HepG2 (cell line): Measurements from ENCODE around the gene SSTR5. TPM values are rescaled to one million over a fixed set of nuclear protein-coding genes. Genes with fewer than 3 reads are reported as not detected.
A peak's percentile ranks its signal among the peaks of the same experiment; 100 is the strongest.

ENCODE experiments used
- CCDC6 ChIP-seq: sonication (generic); formaldehyde crosslinking; IDR thresholded peaks from 2 replicates; pipeline ENCODE4 v1.8.1; 2022; ENCODE audit warnings: mild to moderate bottlenecking, missing genetic modification reagents, moderate library complexity
- CHD2 ChIP-seq: IDR thresholded peaks from 2 replicates; pipeline ENCODE4 v1.6.1; 2011; ENCODE audit warnings: low read depth, low read length, improper control_type of control experiment
- DDIT3 ChIP-seq: sonication (generic); formaldehyde crosslinking; IDR thresholded peaks from 2 replicates; pipeline ENCODE4 v1.4.0; 2020; ENCODE audit warnings: mild to moderate bottlenecking, missing genetic modification reagents
- DNMT1 ChIP-seq: sonication (generic); formaldehyde crosslinking; IDR thresholded peaks from 2 replicates; pipeline ENCODE4 v1.5.1; 2020; ENCODE audit warnings: mild to moderate bottlenecking, missing genetic modification reagents
- ELK4 ChIP-seq: sonication (generic); formaldehyde crosslinking; IDR thresholded peaks from 2 replicates; pipeline ENCODE4 v1.9.0; 2021; ENCODE audit warnings: missing genetic modification reagents, borderline replicate concordance
- FOXK2 ChIP-seq: fragments of 450-650 bp; IDR thresholded peaks from 2 replicates; pipeline ENCODE4 v1.6.1; 2016
- GPBP1L1 ChIP-seq: sonication (generic); formaldehyde crosslinking; IDR thresholded peaks from 2 replicates; pipeline ENCODE4 v1.5.0; 2020; ENCODE audit warnings: mild to moderate bottlenecking, missing genetic modification reagents
- GZF1 ChIP-seq: sonication (generic); formaldehyde crosslinking; IDR thresholded peaks from 2 replicates; pipeline ENCODE4 v1.5.1; 2020; ENCODE audit warnings: mild to moderate bottlenecking, missing genetic modification reagents
- HDAC1 ChIP-seq: sonication (generic); formaldehyde crosslinking; IDR thresholded peaks from 2 replicates; pipeline ENCODE4 v1.5.1; 2020; ENCODE audit warnings: mild to moderate bottlenecking, missing genetic modification reagents
- HNRNPL ChIP-seq: fragments of 200-400 bp; formaldehyde crosslinking; IDR thresholded peaks from 2 replicates; pipeline ENCODE4 v1.6.1; 2017; ENCODE audit warnings: mild to moderate bottlenecking, low read depth, low read length
- KLF15 ChIP-seq: sonication (generic); formaldehyde crosslinking; IDR thresholded peaks from 2 replicates; pipeline ENCODE4 v1.8.1; 2023; ENCODE audit warnings: borderline replicate concordance, mild to moderate bottlenecking, inconsistent platforms, missing genetic modification reagents, mixed read lengths
- MNT ChIP-seq: fragments of 450-650 bp; IDR thresholded peaks from 2 replicates; pipeline ENCODE4 v1.6.1; 2016
- PRMT3 ChIP-seq: sonication (generic); formaldehyde crosslinking; IDR thresholded peaks from 2 replicates; pipeline ENCODE4 v1.8.1; 2022; ENCODE audit warnings: low read depth, mild to moderate bottlenecking, moderate library complexity, missing genetic modification reagents, borderline replicate concordance
- PTBP1 ChIP-seq: fragments of 200-400 bp; formaldehyde crosslinking; IDR thresholded peaks from 2 replicates; pipeline ENCODE4 v1.6.1; 2018; ENCODE audit warnings: low read length, low read depth; ENCODE audit not compliant: poor library complexity, severe bottlenecking
- RAD21 ChIP-seq: fragments of 450-650 bp; formaldehyde crosslinking; IDR thresholded peaks from 2 replicates; pipeline ENCODE4 v1.5.0; 2020; ENCODE audit warnings: mild to moderate bottlenecking
- RFX1 ChIP-seq: fragments of 450-650 bp; IDR thresholded peaks from 2 replicates; pipeline ENCODE4 v1.6.1; 2017
- SMC3 ChIP-seq: IDR thresholded peaks from 2 replicates; pipeline ENCODE4 v1.6.1; 2011; ENCODE audit warnings: low read length, improper control_type of control experiment
- SNAI1 ChIP-seq: sonication (generic); formaldehyde crosslinking; IDR thresholded peaks from 2 replicates; pipeline ENCODE4 v1.5.0; 2020; ENCODE audit warnings: mild to moderate bottlenecking, missing genetic modification reagents, borderline replicate concordance
- SRSF9 ChIP-seq: fragments of 200-400 bp; formaldehyde crosslinking; IDR thresholded peaks from 2 replicates; pipeline ENCODE4 v1.6.1; 2018; ENCODE audit warnings: borderline replicate concordance, mild to moderate bottlenecking, low read depth, low read length; ENCODE audit not compliant: insufficient read depth, poor library complexity, severe bottlenecking
- ZNF136 ChIP-seq: sonication (generic); formaldehyde crosslinking; IDR thresholded peaks from 2 replicates; pipeline ENCODE4 v1.8.1; 2022; ENCODE audit warnings: low read depth, mild to moderate bottlenecking, moderate library complexity, missing genetic modification reagents
- ZNF180 ChIP-seq: sonication (generic); formaldehyde crosslinking; IDR thresholded peaks from 2 replicates; pipeline ENCODE4 v1.4.0; 2020; ENCODE audit warnings: low read depth, missing genetic modification reagents, borderline replicate concordance
- ZNF260 ChIP-seq: sonication (generic); formaldehyde crosslinking; IDR thresholded peaks from 2 replicates; pipeline ENCODE4 v1.4.0; 2020; ENCODE audit warnings: missing genetic modification reagents, low read depth, mild to moderate bottlenecking, borderline replicate concordance
- ZNF34 ChIP-seq: sonication (generic); formaldehyde crosslinking; IDR thresholded peaks from 2 replicates; pipeline ENCODE4 v1.4.0; 2020; ENCODE audit warnings: mild to moderate bottlenecking, missing genetic modification reagents, borderline replicate concordance
- ZNF558 ChIP-seq: sonication (generic); formaldehyde crosslinking; IDR thresholded peaks from 2 replicates; pipeline ENCODE4 v1.9.0; 2022; ENCODE audit warnings: mild to moderate bottlenecking, missing genetic modification reagents, borderline replicate concordance
- ZNF766 ChIP-seq: sonication (generic); formaldehyde crosslinking; IDR thresholded peaks from 2 replicates; pipeline ENCODE4 v1.5.0; 2020; ENCODE audit warnings: missing genetic modification reagents, borderline replicate concordance
- ZSCAN30 ChIP-seq: sonication (generic); formaldehyde crosslinking; IDR thresholded peaks from 2 replicates; pipeline ENCODE4 v1.5.0; 2020; ENCODE audit warnings: mild to moderate bottlenecking, missing genetic modification reagents
- ZSCAN9 ChIP-seq: IDR thresholded peaks from 2 replicates; pipeline ENCODE4 v1.6.1; 2016; ENCODE audit warnings: borderline replicate concordance
- polyA plus RNA-seq, 8 experiments: library from polyadenylated mRNA; depleted of rRNA in 3 of 8; stranded (reverse) in 7 of 8; unstranded in 1 of 8; fragments of >200 nt; fragmentation: Illumina TruSeq in 4 of 8; extraction: Trizol in 4 of 8; gene quantifications; 2 replicates each; pipeline versions ENCODE4 v1.2.1 to v1.2.3, GENCODE V29; 2011 to 2016; ENCODE audit warnings: low read depth in 4 of 8, missing spikeins in 1 of 8, mixed read lengths in 1 of 8; ENCODE audit not compliant: insufficient read depth in 1 of 8
- total RNA-seq, 5 experiments: library from RNA; depleted of rRNA; stranded (reverse); fragments of >200 nt; fragmentation: Illumina TruSeq; extraction: Trizol; gene quantifications; 2 replicates each; pipeline ENCODE4 v1.2.3, GENCODE V29; 2016; ENCODE audit warnings: low read depth in 1 of 5

The SSTR5 gene
- total and polyA plus RNA-seq, 2 of the 13 experiments (the other 11 are each of a cell fraction or from before 2014, with no cell fraction given) = 0.20 to 0.49 TPM

GRCh38 chr16:1089822-1090619, 17.5 kb downstream of the SSTR5 start (continued):
- no peak for TF ChIP-seq FOXK2
- TF ChIP-seq ZNF766 = 0 out of 2 replicates have a peak, but pooled peaks have one; percentile 43
- peak; percentile 21; the same call in 1 of the 2 replicates for TF ChIP-seq SNAI1 (CRISPR knock-in tag)
- TF ChIP-seq CHD2 = no peak
- TF ChIP-seq KLF15 (CRISPR knock-in tag) = no peak
- no peak for TF ChIP-seq ZNF260 (CRISPR knock-in tag)
- no peak for TF ChIP-seq ZNF180 (CRISPR knock-in tag)
- peak; percentile 79; the same call in 1 of the 2 replicates for TF ChIP-seq HDAC1 (CRISPR knock-in tag)
- TF ChIP-seq SRSF9 = no peak
- peak; percentile 81 for TF ChIP-seq GZF1 (CRISPR knock-in tag)
- peak; percentile 48 for TF ChIP-seq ZSCAN9 (CRISPR knock-in tag)
- TF ChIP-seq ELK4 (CRISPR knock-in tag) = no peak
- TF ChIP-seq GPBP1L1 (CRISPR knock-in tag) = no peak
- 0 out of 2 replicates have a peak, but pooled peaks have one; percentile 67 for TF ChIP-seq ZNF136 (CRISPR knock-in tag)
- no peak for TF ChIP-seq PRMT3
- no peak for TF ChIP-seq MNT
- no peak for TF ChIP-seq SMC3
- no peak for TF ChIP-seq DNMT1 (CRISPR knock-in tag)
- TF ChIP-seq HNRNPL = peak; percentile 99
- peak; percentile 85; the same call in 1 of the 2 replicates for TF ChIP-seq ZNF34 (CRISPR knock-in tag)
- no peak for TF ChIP-seq ZSCAN30 (CRISPR knock-in tag)
- TF ChIP-seq CCDC6 = peak; percentile 34; the same call in 1 of the 2 replicates
- no peak for TF ChIP-seq DDIT3 (CRISPR knock-in tag)
- no peak for TF ChIP-seq RFX1
- peak; percentile 79 for TF ChIP-seq RAD21
- TF ChIP-seq PTBP1 = peak; percentile 57
- TF ChIP-seq ZNF558 = peak; percentile 77; the same call in 1 of the 2 replicates
